AG10803 (cell line): ENCODE data around the gene ARFGAP3.
A peak's percentile ranks its signal among the peaks of the same experiment; 100 is the strongest.

Experiments
- DNase-seq: peaks from one replicate; pipeline ENCODE4 v3.0.0; 2010; ENCODE audit warnings: low read depth
- H3K4me3 ChIP-seq: 2 replicates; pipeline ENCODE4 v1.5.1; 2011; ENCODE audit warnings: mild to moderate bottlenecking, low read length, control low read depth
- TF ChIP-seq, protein P1 (sequence below): conservative IDR thresholded peaks from 2 replicates; pipeline ENCODE4 v1.5.1; 2011; ENCODE audit warnings: mild to moderate bottlenecking, low read length, control low read depth, inconsistent platforms

Gene ARFGAP3

DNA sequence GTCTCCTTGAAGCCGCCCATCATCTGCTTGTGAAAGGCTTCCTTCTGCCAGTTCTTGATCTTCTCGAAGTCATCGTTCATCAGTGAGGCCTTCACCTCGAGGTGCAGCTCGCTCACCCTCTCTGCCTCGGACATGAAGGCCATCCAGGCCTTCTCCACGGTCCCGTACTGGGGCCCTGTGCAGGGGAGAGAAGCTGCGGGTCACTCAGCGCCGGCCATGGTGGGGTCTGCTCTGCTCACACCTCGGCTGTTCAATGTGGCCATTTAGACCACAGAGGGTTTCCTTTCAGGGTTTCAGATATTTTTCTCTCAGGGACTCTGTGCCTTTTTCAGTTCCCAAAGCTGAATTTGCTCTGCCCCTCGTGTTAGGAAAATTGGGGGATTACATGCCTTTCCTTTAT is 33.9 kb upstream of the ARFGAP3 start:
- no peak overlapping the region for H3K4me3 ChIP-seq
- TF ChIP-seq, protein P1, sequence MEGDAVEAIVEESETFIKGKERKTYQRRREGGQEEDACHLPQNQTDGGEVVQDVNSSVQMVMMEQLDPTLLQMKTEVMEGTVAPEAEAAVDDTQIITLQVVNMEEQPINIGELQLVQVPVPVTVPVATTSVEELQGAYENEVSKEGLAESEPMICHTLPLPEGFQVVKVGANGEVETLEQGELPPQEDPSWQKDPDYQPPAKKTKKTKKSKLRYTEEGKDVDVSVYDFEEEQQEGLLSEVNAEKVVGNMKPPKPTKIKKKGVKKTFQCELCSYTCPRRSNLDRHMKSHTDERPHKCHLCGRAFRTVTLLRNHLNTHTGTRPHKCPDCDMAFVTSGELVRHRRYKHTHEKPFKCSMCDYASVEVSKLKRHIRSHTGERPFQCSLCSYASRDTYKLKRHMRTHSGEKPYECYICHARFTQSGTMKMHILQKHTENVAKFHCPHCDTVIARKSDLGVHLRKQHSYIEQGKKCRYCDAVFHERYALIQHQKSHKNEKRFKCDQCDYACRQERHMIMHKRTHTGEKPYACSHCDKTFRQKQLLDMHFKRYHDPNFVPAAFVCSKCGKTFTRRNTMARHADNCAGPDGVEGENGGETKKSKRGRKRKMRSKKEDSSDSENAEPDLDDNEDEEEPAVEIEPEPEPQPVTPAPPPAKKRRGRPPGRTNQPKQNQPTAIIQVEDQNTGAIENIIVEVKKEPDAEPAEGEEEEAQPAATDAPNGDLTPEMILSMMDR: no peak
- no peak for DNase-seq

DNA sequence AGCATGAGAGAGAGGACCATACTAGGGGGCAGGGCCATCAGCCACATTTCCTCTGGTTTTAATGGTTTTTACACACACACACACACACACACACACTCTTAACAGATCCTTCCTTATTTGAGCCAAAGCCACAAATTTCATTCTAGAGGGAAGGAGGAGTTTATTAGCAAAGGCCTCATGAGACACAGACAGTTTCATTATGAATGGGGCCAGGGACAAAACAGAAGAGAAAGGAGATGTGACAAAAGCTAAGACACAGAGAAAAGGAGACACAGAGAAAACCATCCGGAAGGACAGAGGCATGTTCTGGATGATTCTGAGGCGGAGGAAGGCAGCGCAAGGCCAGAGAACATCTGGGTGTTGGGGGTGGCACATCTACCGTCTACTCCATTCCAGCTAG is 32.2 kb upstream of the ARFGAP3 start:
- DNase-seq: peak; percentile 29
- H3K4me3 ChIP-seq: no peak overlapping the region
- TF ChIP-seq, protein P1: no peak

DNA sequence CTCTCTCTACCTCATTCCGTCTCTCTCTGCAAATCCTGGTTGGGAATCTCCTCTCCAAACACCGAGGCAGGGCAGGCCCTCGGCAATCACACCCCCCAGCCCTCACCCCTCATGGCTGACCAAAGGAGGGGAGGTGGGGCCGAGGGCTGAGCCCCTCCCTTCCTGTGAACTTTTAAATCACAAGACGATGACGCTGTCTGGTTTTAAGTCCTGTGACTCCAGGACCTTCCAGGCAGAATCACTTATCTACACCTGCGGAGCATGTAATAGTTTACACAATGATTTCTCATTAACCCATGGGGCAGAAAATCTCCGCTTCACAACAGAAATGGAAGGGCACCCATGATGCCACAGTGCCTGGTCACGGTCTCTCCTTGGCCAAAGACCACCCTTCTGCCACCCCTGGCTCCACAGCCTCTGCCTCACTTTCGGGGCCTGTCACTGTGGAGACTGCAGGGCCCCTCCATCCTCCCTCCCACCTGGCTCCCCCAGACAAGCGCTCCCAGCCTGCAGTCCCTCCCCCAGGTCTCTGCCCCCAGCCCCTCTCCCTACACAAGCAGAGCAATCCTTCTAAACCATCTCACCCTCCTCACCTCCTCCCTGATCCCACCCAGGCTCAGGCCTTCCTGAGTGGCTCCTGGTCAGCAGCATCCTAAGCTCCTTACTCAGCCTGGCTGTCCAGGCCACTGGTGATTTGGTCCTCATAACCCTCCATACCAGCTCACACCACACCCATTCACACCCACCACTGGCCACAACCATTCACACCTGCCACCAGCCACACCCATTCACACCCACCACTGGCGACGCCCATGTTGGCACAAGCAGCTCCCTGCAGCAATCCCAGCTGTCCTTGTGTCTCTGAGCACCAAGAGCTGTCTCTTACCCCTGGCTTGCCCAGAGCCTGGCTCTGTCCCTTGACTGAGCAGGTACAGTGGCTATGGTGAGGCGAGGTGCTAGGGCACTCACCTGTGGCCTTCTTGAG is 30.7 kb upstream of the ARFGAP3 start:
- TF ChIP-seq, protein P1: no peak
- no peak for DNase-seq

DNA sequence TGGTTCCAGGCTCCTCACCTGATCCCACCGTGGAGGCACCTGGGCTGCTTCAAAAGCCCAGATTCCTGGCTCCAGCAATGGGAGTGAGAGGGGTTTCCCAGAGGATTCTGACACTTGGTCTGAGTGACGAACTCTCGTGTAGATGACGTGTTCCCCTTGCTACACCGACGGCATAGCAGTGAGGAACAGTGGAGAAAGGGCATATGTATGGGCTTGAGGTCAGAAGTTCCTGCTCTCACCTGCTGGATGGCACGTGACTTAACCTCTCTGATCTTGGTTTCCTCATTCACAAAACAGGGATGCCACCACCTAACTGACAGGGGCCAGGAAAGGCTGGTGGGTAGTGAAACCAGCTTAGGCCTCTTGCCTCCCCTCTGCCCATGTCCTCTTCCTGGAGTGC is 30.0 kb upstream of the ARFGAP3 start:
- no peak for DNase-seq
- TF ChIP-seq, protein P1: no peak
- H3K4me3 ChIP-seq: no peak overlapping the region

More for the DNA sequence above, 30.7 kb upstream of the ARFGAP3 start:
- H3K4me3 ChIP-seq: no peak overlapping the region

DNA sequence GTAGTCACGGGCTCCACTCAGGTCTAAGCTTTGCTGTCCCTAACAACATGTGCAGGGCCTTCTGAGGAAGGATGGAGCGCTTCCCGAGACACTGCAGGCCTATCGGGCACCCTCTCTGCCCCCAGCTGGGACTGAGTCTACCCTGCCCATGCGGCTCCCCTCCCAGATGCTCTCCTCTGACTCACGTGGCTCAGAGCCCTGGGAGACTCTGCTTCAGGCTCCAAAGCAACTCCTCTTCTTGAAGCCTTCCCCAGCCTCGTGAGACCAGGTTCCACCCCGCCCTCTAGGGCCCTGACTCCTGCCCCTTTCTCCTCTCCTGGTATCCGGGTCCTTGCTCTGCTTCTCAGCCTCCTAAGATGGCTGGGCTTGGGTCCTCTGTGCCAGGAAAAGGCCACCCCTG is 28.4 kb upstream of the ARFGAP3 start:
- no peak overlapping the region for H3K4me3 ChIP-seq
- TF ChIP-seq, protein P1: no peak
- peak; percentile 44 for DNase-seq

DNA sequence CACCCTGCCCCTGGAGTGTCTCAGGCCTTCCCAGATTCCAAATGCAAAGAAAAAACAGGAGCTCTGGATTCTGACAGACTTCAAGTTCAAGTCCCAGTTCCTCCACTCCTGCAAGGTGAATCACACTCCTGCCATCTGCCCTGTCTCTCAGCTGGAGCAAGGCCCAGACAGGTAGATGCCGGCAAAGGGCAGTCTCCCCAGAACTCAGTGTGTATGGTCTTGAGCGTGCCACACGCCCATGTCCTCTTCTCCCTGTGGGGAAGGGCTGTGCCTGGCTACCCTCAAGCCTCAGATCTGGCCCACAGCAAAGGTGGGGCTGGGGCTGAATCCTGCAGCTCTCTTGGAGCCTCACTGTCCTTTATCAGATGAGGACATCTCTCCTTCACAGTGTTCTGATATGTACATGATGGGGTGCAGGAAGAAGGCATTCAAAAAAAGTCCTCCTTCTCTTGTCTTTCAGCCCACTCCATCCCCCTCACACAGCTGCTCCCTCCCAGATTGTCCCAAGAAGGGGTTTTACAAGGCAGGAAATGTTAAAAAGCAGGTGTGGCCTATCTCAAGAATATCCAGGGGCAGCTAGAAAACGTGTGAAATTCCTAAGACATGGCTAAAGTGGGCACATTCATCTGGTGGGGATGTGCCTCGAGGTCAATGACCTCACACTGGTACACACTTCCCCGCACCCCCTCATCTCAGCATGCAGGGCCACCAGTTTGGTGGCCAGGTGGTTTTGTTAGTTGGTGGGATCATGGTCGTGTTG is 27.7 kb upstream of the ARFGAP3 start:
- H3K4me3 ChIP-seq: no peak overlapping the region
- DNase-seq: no peak
- TF ChIP-seq, protein P1: no peak
